HCT116 (cell line): ENCODE results near the gene EEF1E1. TPM values are rescaled to one million over a fixed set of nuclear protein-coding genes. Genes with fewer than 3 reads are reported as not detected.

Experiments
- ATAC-seq: fragments of 200-7000 bp; cut with Tn5 transposase; 2 replicates; pipeline ENCODE4 v1.9.1; 2020; ENCODE audit warnings: mild to moderate bottlenecking, moderate library complexity
- BruUV-seq: library from RNA; stranded (reverse); fragments of 400-500 nt; replicated peaks from 2 replicates; lab custom pipeline; 2021; lab: Mats Ljungman, UMichigan
- CTCF ChIA-PET: fragments of 300-600 bp; sonication (Branson Sonifier 250); formaldehyde crosslinking; loops from one replicate; lab custom pipeline; 2021; ENCODE audit warnings: antibody characterized with exemption; lab: Charles Lee
- POLR2A ChIA-PET: fragments of 300-600, 350-600 bp; sonication (Branson Sonifier 250); formaldehyde crosslinking; loops from one replicate; lab custom pipeline; 2021; ENCODE audit warnings: antibody characterized with exemption; lab: Charles Lee
- RAD21 ChIA-PET, 2 experiments: fragments of 300-600 bp; sonication (Branson Sonifier 250); formaldehyde crosslinking; loops; one replicate each; lab custom pipeline; 2023; ENCODE audit warnings: low total read pairs in 2 of 2; ENCODE audit not compliant: uncharacterized antibody in 2 of 2, unreplicated experiment in 2 of 2, low non-redundant PET in 1 of 2; lab: Charles Lee
- DNase-seq: peaks from one replicate; pipeline ENCODE4 v3.0.0-alpha.2; 2010; ENCODE audit warnings: low read depth, low spot score
- H2AFZ ChIP-seq: fragments of 200-600 bp; shearing (Covaris generic), sonication (generic); 2 replicates; pipeline ENCODE4 v1.6.1; 2017; ENCODE audit warnings: low read depth, mixed run types, mixed read lengths, antibody characterized with exemption, low read length; ENCODE audit not compliant: poor library complexity, severe bottlenecking
- H3K27ac ChIP-seq: 2 replicates; pipeline ENCODE4 v1.5.1; 2012; ENCODE audit warnings: low read depth, low read length
- H3K27me3 ChIP-seq: fragments of 200-600 bp; sonication (generic); 2 replicates; pipeline ENCODE4 v1.6.1; 2016; ENCODE audit warnings: mixed run types, low read length, mixed read lengths; ENCODE audit not compliant: insufficient read depth
- H3K36me3 ChIP-seq, 2 experiments: fragments of 200-500 bp in 1 of 2; fragments of 200-600 bp in 1 of 2; sonication (Bioruptor generic) in 1 of 2; sonication (generic) in 1 of 2; 2 replicates each; pipeline versions ENCODE4 v1.5.1 to v1.6.1; 2014 to 2016; ENCODE audit warnings: low read length in 2 of 2, inconsistent platforms in 1 of 2, mixed read lengths in 1 of 2, mixed run types in 1 of 2; ENCODE audit not compliant: insufficient read depth in 2 of 2, control insufficient read depth in 1 of 2
- H3K4me1 ChIP-seq, 2 experiments: fragments of 200-600 bp in 1 of 2; sonication (generic) in 1 of 2; 2 replicates each; pipeline versions ENCODE4 v1.5.1 to v1.6.1; 2012 to 2017; ENCODE audit warnings: low read length in 2 of 2, inconsistent platforms in 1 of 2, mild to moderate bottlenecking in 1 of 2, mixed read lengths in 1 of 2, mixed run types in 1 of 2, moderate library complexity in 1 of 2; ENCODE audit not compliant: insufficient read depth in 2 of 2, control insufficient read depth in 1 of 2
- H3K4me2 ChIP-seq: fragments of 200-600 bp; sonication (generic); 2 replicates; pipeline ENCODE4 v1.6.1; 2017; ENCODE audit warnings: mixed run types, low read length, mixed read lengths
- H3K4me3 ChIP-seq, 2 experiments: fragments of 200-600 bp in 1 of 2; sonication (generic) in 1 of 2; replicated peaks in 1 of 2; 2 replicates each; pipeline ENCODE4 v1.5.1; 2011 to 2016; ENCODE audit warnings: low read length in 2 of 2, control low read depth in 1 of 2, low read depth in 1 of 2, mild to moderate bottlenecking in 1 of 2, mixed read lengths in 1 of 2, mixed run types in 1 of 2
- H3K79me2 ChIP-seq: fragments of 200-600 bp; sonication (generic); 2 replicates; pipeline ENCODE4 v1.6.1; 2017; ENCODE audit warnings: mild to moderate bottlenecking, mixed run types, low read length, moderate library complexity, mixed read lengths; ENCODE audit not compliant: insufficient read depth
- H3K9ac ChIP-seq: fragments of 200-600 bp; sonication (generic); 2 replicates; pipeline ENCODE4 v1.6.1; 2016; ENCODE audit warnings: low read length, mixed read lengths
- H3K9me2 ChIP-seq: fragments of 200-600 bp; sonication (generic), shearing (Covaris generic); 2 replicates; pipeline ENCODE4 v1.6.1; 2017; ENCODE audit warnings: mixed run types, mild to moderate bottlenecking, moderate library complexity; ENCODE audit not compliant: insufficient read depth
- H3K9me3 ChIP-seq, 2 experiments: fragments of 200-500 bp in 1 of 2; fragments of 200-600 bp in 1 of 2; sonication (Bioruptor generic) in 1 of 2; sonication (generic) in 1 of 2; 2 replicates each; pipeline ENCODE4 v1.6.1; 2014 to 2017; ENCODE audit warnings: low read length in 2 of 2, mixed read lengths in 2 of 2, inconsistent platforms in 1 of 2, low read depth in 1 of 2, mild to moderate bottlenecking in 1 of 2, mixed run types in 1 of 2, moderate library complexity in 1 of 2; ENCODE audit not compliant: control insufficient read depth in 1 of 2, insufficient read depth in 1 of 2
- H4K20me1 ChIP-seq: fragments of 200-600 bp; sonication (generic), shearing (Covaris generic); 2 replicates; pipeline ENCODE4 v1.6.1; 2017; ENCODE audit warnings: mixed run types, mild to moderate bottlenecking, moderate library complexity; ENCODE audit not compliant: insufficient read depth
- ATF3 ChIP-seq: IDR thresholded peaks from 2 replicates; pipeline ENCODE4 v1.6.1; 2012
- REST ChIP-seq: IDR thresholded peaks from 2 replicates; pipeline ENCODE4 v1.6.1; 2012; ENCODE audit warnings: low read depth
- SP1 ChIP-seq: IDR thresholded peaks from 2 replicates; pipeline ENCODE4 v1.6.1; 2012; ENCODE audit warnings: low read depth
- SRF ChIP-seq: IDR thresholded peaks from 2 replicates; pipeline ENCODE4 v1.6.1; 2012; ENCODE audit warnings: low read depth
- TCF7L2 ChIP-seq: IDR thresholded peaks from 2 replicates; pipeline ENCODE4 v1.7.0; 2011; ENCODE audit warnings: borderline replicate concordance, inconsistent platforms; ENCODE audit not compliant: insufficient read depth, insufficient read length; ENCODE audit errors: extremely low read depth
- ZFX ChIP-seq: fragments of 450-650 bp; IDR thresholded peaks from 2 replicates; pipeline ENCODE4 v1.6.1; 2017
- intact Hi-C: fragments of 100-400 bp; cut with micrococcal nuclease; formaldehyde crosslinking; loops from 2 replicates; pipeline ENCODE4 v1.10.0; 2022
- total RNA-seq: library from RNA; stranded (reverse); gene quantifications from one replicate; pipeline ENCODE4 v1.2.1, GENCODE V29; 2021; ENCODE audit not compliant: unreplicated experiment

Gene EEF1E1
- total RNA-seq, 1 experiment from 2014 or later, result 69.7 TPM

- no peaks in the 10 kb centered on the region for H3K27me3 ChIP-seq
- CTCF ChIA-PET, result no interaction called here
- intact Hi-C loops, result no loop called here
- TF ChIP-seq ZFX (no peak), ATF3 (no peak), TCF7L2 (no peak), SP1 (no peak), REST (no peak), SRF (no peak)
- ATAC-seq, result no peak
- H3K27ac ChIP-seq, result no peak overlapping the region
- H2AFZ ChIP-seq, result no peak overlapping the region
- POLR2A ChIA-PET, result no interaction called here
- H4K20me1 ChIP-seq, result no peaks in the 10 kb centered on the region
- RAD21 ChIA-PET, result no interaction called here
- no peak for DNase-seq
- no peak overlapping the region for H3K9ac ChIP-seq
- no peaks in the 10 kb centered on the region for H3K9me3 ChIP-seq
- BruUV-seq, result no TSS peak
- no peak overlapping the region for H3K4me3 ChIP-seq
- no peaks in the 10 kb centered on the region for H3K36me3 ChIP-seq
- H3K9me2 ChIP-seq, result no peaks in the 10 kb centered on the region
- no peaks in the 10 kb centered on the region for H3K79me2 ChIP-seq
- no peak overlapping the region for H3K4me2 ChIP-seq
- H3K4me1 ChIP-seq, result no peaks in the 10 kb centered on the region
These were observed 41.6 kb upstream of the EEF1E1 start for GRCh38 chr6:8143945-8144344.
